CD4-positive, alpha-beta T cell treated with Interferon alpha-2 for 1 hour (primary cell): ENCODE results near the gene ABCB7.
"Not testable (repeated sequence)": the region's sequence is repeated elsewhere in the genome, so short reads cannot be mapped to it uniquely, and the experiment has no call there.

Experiments used
- DNase-seq, 2 donors: peaks; one replicate each; pipeline ENCODE4 v3.0.0-alpha.2; 2020 to 2022

ABCB7 gene

DNA sequence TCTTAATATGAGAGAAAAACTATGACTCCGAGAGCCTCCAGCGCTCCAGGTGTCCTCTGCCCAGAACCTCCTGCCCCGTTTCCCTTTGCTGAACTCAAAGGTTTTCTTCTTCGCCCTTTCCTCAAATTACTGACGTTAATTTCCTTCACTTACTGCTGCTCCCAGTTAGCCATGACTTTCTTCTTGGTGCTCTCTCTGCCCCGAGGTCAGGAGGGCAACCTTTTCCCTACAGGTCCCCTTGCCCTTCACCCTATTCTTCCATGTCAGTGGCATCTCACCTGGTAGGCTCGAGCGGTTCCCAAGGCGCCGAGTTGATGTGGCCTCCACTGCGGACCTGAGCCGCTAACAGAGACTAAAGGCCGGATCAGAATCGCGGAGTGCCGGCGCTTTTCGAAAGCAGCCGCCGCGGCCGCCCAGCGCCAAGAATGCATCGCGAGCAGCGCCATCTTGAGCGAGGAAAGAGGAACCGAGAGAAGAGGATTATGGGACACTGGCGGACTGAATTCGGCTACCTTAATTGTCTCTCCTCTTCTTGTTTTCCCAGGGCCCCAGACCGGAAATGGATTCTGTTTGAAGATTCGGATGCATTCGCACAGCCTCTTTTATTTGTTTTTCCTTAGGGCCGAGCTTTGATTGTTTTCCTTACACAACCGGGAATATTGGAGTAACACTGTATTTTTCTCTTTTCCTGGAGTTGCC lies at the start of gene ABCB7:
ABCB7 (minus strand) TSS at position 457 of the 699 bp plus-strand sequence; CDS start at position 446, 11 bp downstream.
- DNase-seq = peak; percentile 54 to 73

DNA sequence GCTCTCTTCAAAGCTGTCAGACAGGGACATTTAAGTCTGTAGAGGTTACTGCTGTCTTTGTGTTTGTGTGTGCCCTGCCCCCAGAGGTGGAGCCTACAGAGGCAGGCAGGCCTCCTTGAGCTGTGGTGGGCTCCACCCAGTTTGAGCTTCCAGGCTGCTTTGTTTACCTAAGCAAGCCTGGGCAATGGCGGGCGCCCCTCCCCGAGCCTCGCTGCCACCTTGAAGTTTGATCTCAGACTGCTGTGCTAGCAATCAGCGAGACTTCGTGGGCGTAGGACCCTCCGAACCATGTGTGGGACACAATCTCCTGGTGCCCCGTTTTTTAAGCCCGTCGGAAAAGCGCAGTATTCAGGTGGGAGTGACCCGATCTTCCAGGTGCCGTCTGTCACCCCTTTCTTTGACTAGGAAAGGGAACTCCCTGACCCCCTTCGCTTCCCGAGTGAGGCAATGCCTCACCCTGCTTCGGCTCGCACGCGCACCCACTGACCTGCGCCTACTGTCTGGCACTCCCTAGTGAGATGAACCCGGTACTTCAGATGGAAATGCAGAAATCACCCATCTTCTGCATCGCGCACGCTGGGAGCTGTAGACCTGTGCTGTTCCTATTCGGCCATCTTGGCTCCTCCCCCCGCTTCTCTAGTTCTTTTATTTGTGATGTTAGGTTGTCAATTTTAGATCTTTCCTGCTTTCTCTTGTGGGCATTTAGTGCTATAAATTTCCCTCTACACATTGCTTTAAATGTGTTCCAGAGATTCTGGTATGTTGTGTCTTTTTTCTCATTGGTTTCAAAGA lies 32.5 kb upstream of the ABCB7 start:
- DNase-seq = not testable (repeated sequence)

DNA sequence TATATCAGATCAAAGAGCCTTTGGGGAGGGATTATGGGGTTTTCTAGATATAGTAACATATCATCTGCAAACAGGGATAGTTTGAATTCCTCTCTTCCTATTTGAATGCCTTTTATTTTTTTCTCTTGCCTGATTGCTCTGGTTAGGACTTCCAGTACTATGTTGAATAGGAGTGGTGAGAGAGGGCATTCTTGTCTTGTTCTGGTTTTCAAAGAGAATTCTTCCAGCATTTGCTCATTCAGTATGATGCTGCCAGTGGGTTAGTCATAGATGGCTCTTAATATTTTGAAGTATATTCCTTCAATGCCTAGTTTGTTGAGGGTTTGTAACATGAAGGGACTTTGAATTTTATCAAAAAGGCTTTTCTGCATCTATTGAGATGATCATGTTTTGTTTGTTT lies 25.6 kb upstream of the ABCB7 start:
- no peak for DNase-seq

DNA sequence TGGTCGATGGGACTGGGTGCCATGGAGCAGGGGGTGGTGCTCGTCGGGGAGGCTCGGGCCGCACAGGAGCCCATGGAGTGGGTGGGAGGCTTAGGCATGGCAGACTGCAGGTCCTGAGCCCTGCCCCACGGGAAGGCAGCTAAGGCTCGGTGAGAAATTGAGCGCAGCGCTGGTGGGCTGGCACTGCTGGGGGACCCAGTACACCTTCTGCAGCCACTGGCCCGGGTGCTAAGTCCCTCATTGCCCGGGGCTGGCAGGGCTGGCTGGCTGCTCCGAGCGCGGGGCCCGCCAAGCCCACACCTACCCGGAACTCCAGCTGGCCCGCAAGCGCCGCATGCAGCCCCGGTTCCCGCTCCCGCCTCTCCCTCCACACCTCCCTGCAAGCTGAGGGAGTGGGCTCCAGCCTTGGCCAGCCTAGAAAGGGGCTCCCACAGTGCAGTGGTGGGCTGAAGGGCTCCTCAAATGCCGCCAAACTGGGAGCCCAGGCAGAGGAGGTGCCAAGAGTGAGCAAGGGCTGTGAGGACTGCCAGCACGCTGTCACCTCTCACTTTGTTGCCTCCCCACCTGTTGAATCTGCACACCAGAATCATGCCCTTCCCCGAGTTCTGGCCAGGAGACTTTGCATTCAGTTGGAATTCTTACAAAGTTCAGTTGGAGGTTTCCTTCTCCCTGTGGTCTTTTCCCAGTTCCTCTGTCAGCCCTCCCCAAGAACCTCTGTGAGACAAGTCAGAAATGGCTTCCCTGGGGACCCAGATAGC lies 23.6 kb upstream of the ABCB7 start:
- DNase-seq = not testable (repeated sequence)

DNA sequence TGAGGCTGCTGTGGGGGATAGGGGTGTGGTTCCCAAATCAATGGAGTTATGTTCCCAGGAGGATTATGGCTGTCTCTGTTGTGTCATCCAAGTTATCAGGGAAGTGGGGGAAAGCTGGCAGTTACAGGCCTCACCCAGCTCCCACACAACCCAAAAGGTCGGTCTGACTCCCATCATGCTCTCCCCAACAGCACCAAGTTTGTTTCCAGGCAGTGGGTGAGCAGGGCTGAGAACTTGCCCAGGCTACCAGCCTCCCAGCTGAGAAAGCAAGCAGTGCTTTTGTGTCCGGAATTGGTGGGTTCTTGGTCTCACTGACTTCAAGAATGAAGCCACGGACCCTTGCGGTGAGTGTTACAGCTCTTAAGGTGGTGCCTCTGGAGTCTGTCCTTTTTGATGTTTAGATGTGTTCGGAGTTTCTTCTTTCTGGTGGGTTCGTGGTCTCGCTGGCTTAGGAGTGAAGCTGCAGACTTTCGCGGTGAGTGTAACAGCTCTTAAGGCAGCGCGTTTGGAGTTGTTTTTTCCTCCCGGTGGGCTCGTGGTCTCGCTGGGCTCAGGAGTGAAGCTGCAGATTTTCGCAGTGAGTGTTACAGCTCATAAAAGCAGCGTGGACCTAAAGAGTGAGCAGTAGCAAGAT lies 16.3 kb upstream of the ABCB7 start:
- DNase-seq = not testable (repeated sequence)

DNA sequence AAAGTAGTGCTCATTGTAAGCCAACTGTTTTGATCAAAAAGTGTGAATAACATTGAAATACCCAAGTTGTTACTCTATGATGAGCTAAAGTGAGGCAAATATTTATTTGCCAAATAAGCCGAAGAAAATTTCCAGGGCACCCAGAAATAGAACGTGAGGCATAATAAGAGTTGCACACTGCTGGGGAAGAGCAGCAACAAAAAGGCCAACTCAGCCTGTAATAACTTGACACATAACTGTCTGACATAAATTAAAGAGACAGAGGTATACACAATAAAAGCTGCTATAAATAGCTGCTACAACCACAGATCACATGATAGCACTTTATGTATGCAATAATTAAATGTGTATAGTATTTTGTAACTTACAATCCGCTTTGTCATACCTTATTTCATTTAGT lies 2.0 kb upstream of the ABCB7 start:
- no peak for DNase-seq

DNA sequence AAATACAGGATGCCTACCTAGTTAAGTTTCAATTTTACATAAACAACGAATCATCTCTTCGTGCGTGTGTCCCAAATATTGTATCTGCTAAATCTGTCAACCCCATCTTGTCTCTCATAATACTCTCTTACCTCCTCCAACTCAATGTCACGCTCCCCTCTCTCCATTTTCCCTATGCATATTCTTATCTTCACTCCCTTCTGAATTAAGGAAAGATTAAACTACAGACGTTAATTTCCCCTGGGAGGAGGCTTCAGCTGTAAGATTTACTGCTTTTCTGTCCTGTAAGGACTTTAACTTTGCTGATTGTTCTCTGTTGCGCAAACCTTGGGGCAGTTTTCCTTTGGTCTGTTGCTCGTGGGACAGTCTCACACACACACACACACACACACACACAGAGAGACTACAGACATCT lies 455 bp upstream of the ABCB7 start:
- DNase-seq = peak in 1 of 2 donors; percentile 23

DNA sequence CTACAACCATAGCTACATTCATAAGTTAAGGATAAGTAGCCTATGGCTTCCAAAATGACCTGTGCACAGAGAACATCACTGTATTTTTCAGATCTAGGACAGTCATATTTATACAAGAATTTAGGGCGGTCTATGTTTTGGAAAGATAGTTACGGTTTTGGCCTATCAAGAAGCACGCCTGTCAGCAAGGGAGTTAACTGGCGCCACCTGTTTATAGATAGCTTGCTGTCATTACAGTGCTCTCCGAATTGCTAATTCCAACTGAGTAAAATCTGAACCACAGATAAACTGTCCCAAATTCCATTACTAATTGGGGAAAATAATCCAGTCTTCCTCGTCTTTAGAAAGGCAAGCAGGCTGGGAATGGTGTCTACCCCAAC lies 646 bp downstream of the ABCB7 start:
- peak in 1 of 2 donors; percentile 3 for DNase-seq

DNA sequence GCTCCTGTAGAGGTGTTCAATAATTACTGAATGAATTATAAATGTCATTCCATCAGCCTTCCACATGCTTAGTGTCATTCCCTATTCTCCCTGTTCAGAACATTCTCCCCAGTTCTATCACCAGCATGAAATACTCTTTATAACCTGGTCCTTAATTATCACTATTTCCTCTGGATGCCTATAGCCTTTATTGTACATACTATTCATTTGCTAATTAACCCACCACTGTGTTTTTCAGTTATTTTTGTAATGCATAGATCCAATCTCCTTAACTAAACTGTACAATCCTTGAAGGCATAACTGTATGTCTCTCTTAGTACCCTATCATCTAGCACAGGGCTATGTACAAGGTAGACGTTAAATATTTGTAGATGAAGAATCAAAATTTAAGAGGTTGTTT lies 1.2 kb downstream of the ABCB7 start:
- no peak for DNase-seq

DNA sequence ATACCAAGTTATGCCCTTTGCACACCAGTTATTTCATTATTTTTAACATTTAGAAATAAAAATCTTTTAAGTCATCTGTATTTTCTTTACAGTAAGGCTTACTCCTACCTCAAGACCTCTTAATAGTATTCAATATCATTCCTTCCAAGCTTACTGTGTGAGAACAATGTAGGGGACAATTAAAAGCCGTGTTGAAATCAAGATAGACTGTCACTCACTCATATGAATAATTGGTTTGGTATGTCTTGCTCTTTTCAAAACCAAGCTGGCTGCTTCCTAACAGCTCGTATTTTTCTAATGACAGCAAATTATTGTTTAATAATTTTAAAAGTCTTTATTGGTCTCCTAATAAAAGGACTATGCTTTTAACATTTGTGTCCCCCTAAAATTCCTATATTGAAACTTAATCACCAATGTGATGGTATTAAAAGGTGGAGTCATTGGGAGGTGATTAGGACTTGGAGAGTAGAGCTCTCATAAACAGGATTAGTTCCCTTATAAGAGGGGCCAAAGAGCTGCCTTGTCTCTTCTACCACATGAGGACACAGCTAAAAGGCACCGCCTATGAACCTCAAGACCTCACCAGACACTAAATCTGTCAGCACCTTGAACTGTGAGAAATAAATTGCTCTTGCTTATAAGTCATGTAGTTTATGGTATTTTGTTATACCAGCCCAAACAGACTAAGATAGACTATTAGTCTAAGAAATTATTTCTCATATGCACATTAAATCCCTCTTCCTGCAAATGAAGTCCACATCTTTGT lies 4.1 kb downstream of the ABCB7 start:
- no peak for DNase-seq

DNA sequence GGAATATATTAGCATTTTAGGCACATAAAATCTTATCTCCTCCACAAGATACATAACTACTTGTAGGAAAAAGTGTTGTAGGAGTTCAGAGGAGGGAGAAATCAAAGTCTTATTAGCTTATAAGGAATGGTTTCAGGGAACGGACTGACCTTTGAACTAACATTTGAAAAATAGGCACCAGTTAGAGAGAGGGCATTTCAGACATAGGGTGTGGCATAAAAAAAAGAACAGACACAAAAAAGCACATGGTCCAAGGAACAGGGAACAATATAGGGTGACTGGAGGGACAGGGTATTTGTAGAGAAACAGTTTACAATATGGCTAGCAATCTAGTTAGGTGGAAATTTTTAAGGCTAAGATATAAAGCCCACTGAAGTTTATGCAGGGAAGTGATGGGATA lies 6.4 kb downstream of the ABCB7 start:
- DNase-seq = no peak

DNA sequence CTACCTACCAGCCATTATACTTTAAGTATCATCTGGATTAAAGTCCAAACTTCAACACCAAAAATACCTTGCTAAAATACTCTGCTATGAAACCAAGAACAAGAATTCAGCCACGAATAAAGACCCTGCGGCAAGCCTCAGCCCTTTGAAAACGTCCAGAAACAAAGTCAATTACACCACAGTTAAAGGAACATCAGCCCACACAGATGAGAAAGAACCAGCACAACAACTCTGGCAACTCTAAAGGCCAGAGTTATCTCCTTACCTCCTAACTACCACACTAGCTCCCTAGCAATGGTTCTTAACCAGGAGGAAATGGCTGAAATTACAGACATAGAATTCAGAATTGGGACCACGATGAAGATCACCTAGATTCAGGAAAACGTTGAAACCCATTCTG lies 23.4 kb downstream of the ABCB7 start:
- DNase-seq = no peak

DNA sequence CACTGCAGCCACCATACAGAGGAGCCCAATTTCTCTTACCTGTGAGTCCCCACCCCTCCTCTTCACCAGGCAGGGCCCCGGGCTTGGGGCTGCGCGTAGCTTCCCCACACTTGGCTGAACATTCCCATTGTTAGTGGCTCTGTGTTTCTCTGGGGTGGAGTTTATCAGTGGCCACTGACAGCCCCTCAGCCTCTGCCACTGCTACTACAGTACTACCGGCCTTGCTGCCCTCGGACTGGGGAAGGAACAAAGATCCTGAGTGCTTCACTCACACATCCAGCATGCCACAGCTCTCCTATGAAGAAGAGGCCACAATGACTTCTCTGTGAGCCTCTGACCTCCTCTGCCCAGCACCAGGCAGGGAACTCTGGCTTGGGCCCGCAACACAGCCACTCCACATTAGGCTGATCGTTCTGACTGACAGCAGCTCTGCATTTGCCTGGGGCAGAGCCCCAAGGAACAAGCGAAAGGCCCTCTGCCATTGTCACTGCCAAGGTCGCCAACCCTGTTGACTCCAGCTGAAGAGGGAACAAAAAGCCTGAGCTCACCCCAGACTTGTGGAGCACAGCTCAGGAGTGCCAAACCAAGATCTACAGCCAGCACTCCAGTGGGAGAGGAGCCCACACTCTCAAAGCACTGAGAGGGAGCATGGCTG lies 24.0 kb downstream of the ABCB7 start:
- DNase-seq = no peak

DNA sequence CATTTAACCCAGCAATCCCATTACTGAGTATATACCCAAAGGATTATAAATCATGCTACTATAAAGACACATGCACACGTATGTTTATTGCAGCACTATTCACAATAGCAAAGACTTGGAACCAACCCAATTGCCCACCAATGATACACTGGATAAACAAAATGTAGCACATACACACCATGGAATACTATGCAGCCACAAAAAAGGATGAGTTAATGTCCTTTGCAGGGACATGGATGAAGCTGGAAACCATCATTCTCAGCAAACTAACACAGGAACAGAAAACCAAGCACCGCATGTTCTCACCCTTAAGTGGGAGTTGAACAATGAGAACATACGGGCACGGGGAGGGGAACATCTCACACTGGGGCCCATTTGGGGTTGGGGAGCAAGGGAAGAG lies 27.0 kb downstream of the ABCB7 start:
- DNase-seq = not testable (repeated sequence)

DNA sequence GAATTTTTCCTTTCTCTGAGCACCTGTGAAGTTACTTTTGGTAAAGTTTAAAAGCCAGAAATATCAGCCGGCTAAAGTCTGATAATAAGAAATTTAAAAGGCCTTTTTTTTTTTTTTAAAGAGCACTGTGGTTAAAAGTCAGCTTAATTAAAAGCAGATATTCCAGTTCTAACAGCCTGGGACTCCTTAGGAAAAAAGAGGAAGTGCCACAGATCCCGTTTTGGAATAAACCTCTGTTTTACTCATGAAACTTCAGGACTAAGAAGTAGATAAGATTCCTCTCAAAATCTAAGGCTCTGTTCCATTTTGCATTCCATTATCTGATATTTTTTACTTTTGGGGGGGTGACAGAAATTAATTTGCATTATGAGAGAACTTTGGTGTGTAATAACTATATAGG lies 37.8 kb downstream of the ABCB7 start:
- DNase-seq = no peak

DNA sequence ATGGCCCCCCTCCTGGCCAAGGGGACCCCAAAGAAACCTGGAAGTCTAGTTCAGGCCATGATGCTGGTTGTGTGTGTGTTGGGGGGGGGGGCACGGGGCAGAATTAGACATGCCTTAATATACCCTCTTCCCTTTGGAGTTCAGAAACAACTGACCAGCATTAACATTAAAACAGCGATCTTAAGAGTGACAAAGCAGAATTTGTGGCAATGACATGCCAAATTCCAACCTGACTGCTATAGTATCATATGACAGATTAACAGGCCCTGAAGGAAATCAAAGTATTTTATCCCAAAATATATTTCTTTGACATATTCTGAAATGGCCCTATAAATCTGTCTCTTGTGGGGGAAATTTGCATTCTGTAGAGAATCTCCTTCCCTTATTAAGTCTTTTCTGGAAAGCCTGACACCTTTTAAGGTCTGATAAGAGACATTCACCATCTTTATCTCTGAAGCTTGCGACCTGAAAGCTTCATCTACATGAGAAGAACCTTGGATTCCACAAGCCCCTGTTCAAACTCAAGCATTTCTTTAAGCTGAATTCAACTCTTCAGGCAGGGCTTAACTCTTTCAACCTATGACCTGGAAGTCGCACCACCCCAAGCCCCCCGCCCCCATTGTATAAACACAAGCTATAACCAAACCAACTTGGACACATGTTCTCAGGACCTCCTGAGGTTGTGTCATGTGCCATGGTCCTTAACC lies 40.2 kb downstream of the ABCB7 start:
- no peak for DNase-seq

DNA sequence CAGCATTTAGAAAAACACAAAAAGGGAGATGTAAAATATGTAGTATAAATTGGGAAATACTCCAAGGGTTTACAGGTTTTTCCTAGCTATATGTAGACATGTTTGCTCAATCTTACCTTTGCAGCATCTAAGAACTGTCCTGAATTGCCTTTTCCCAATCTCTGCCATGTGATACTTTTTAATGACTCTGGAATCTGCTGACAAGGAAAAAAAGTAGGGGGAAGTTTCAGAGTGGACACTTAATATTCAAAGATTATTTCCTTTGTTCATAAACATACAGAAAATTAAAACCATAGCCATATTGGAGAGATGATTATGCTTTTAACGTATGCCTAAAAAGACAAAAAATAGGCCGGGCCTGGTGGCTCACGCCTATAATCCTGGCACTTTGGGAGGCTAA lies 41.4 kb downstream of the ABCB7 start:
- no peak for DNase-seq

DNA sequence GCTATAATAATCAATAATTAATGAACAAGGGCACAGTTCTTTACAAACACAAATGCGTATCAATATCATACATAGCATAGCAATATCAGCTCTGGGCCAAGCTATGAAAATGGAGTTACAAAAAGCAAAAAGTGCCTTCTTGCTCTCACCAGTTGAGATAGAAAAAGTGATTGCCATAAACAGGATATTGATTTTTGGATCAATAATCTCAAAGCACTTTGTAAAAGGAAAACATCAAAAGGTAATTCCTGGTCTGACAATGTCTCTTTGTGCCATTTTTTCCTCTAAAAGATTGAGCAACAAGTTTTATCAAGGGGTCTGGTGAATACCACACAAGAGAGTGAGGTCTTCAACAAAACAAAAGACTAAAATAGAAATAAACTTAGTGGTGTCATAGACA lies 42.4 kb downstream of the ABCB7 start:
- no peak for DNase-seq

DNA sequence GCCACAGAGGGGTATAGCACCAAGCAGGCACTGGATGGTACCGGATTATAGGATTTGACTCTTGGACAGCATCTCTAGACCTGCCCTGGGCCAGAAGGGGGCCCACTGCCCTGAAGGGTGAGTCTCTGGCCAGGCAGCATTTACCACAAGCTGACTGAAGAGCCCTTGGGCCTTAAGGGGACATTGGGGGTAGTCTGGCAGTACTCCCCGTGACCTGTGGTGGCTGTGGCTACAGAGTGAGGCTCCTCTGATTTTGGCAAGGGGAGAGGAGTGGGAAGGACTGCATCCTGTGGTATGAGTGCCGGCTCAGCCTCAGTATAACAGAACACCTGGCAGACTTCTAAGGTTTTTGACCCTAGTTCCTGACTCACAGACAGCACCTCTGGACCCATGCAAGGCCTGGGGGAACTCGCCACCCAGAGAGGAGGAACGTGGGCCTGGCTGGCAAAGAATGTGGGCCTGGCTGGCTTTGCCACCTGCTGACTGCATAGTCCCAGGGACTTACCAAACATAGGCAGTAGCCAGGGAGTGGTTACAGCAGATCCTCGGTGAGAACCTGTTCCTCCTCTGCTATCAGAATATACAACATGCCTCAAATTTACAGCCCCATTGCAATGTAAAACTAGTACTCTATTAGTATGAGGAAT lies 48.1 kb downstream of the ABCB7 start:
- no peak for DNase-seq

DNA sequence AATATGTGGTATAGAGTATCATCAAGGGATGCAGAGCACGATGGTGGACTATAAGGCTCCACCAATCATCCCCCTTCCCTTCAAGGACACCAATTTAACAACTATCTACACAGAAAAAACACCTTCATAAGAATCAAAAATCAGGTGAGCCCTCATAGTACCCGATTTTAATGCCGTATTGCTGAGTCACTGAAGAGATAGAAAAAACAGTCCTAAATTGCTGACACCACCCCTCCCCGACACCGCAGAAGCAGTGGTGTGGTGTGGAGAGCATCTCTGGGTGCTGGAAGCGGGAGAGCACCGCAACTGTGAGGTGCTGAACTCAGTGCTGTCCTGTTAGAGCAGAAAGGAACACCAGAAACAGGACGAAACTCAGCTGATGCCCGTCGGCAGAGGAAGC lies 49.3 kb downstream of the ABCB7 start:
- DNase-seq = no peak

DNA sequence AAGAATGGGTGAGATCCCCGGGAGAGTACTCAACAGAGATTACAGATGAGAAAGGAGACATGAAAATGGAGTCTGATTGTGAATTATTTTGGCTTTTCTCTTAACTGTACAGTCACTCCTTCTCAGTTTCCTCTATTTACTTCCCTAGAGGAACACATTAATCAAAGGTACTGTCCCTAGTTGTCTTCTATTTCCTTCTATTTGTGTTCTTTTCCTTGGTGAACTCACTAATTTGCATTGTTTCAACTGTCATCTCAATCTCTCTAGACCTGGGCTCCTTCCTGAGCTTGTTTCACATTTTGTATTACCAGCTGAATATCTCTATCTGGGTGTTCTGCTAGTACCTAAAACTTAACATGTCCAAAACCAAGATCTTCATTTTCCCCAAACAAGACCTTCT lies 59.8 kb downstream of the ABCB7 start:
- DNase-seq = no peak
